C1 segment of cervical spinal cord (tissue), 14 donors: ENCODE measurements around the gene GOLGA8R.
"Not testable (repeated sequence)": the region's sequence is repeated elsewhere in the genome, so short reads cannot be mapped to it uniquely, and the experiment has no call there.

Experiments used
- DNase-seq, 14 donors: peaks; one replicate each; lab custom pipeline; 2025; lab: John Stamatoyannopoulos, UW

The GOLGA8R gene

GRCh38 chr15:30414160-30414559, at the start of gene GOLGA8R:
Gene GOLGA8R, minus strand, starts transcription at chr15:30414260. Its CDS starts 98 bp downstream, at chr15:30414162.
- not testable (repeated sequence) for DNase-seq

- not testable (repeated sequence) for DNase-seq
Measured at GRCh38 chr15:30463849-30464248, 49.8 kb upstream of the GOLGA8R start.

- not testable (repeated sequence) for DNase-seq
Measured at GRCh38 chr15:30462176-30462575, 48.1 kb upstream of the GOLGA8R start.

GRCh38 chr15:30452702-30453101, 38.6 kb upstream of the GOLGA8R start:
- not testable (repeated sequence) for DNase-seq

GRCh38 chr15:30438348-30438747, 24.3 kb upstream of the GOLGA8R start:
- not testable (repeated sequence) for DNase-seq

GRCh38 chr15:30435878-30436277, 21.8 kb upstream of the GOLGA8R start:
- not testable (repeated sequence) for DNase-seq

- not testable (repeated sequence) for DNase-seq
Measured at GRCh38 chr15:30420723-30421122, 6.7 kb upstream of the GOLGA8R start.

- DNase-seq = not testable (repeated sequence)
Measured at GRCh38 chr15:30407636-30408035, 6.4 kb downstream of the GOLGA8R start.

- DNase-seq = not testable (repeated sequence)
Measured at GRCh38 chr15:30398988-30399387, 15.1 kb downstream of the GOLGA8R start.

- DNase-seq = not testable (repeated sequence)
Measured at GRCh38 chr15:30393664-30393991, 20.4 kb downstream of the GOLGA8R start.

- DNase-seq = not testable (repeated sequence)
Measured at GRCh38 chr15:30392766-30393663, 21.0 kb downstream of the GOLGA8R start, which contains the start of gene CHRFAM7A. Gene CHRFAM7A, minus strand, starts transcription at chr15:30393540. Its CDS starts 10,189 bp downstream, at chr15:30383351.

GRCh38 chr15:30386318-30386887, 27.7 kb downstream of the GOLGA8R start:
- DNase-seq = not testable (repeated sequence)

GRCh38 chr15:30377082-30377413, 37.0 kb downstream of the GOLGA8R start:
- DNase-seq = not testable (repeated sequence)

- not testable (repeated sequence) for DNase-seq
Measured at GRCh38 chr15:30376375-30377081, 37.5 kb downstream of the GOLGA8R start.

GRCh38 chr15:30375872-30376271, 38.2 kb downstream of the GOLGA8R start:
- not testable (repeated sequence) for DNase-seq

- DNase-seq = not testable (repeated sequence)
Measured at GRCh38 chr15:30374862-30375261, 39.2 kb downstream of the GOLGA8R start.

- not testable (repeated sequence) for DNase-seq
Measured at GRCh38 chr15:30368271-30368670, 45.8 kb downstream of the GOLGA8R start.

- DNase-seq = not testable (repeated sequence)
Measured at GRCh38 chr15:30367246-30367645, 46.8 kb downstream of the GOLGA8R start.

- not testable (repeated sequence) for DNase-seq
Measured at GRCh38 chr15:30361404-30361803, 52.7 kb downstream of the GOLGA8R start.

- not testable (repeated sequence) for DNase-seq
Measured at GRCh38 chr15:30360990-30361389, 53.1 kb downstream of the GOLGA8R start.

- DNase-seq = not testable (repeated sequence)
Measured at GRCh38 chr15:30355043-30355442, 59.0 kb downstream of the GOLGA8R start.
